HG03460 (cell line): ENCODE measurements around the gene ARF1.

ENCODE experiments used
- ATAC-seq: cut with Tn5 transposase; IDR thresholded peaks from one replicate; pipeline ENCODE4 v1.9.1; 2021; ENCODE audit not compliant: unreplicated experiment

The ARF1 gene

GRCh38 chr1:228048659-228049298 lies 33.7 kb upstream of the ARF1 start:
- ATAC-seq = no peak

DNA sequence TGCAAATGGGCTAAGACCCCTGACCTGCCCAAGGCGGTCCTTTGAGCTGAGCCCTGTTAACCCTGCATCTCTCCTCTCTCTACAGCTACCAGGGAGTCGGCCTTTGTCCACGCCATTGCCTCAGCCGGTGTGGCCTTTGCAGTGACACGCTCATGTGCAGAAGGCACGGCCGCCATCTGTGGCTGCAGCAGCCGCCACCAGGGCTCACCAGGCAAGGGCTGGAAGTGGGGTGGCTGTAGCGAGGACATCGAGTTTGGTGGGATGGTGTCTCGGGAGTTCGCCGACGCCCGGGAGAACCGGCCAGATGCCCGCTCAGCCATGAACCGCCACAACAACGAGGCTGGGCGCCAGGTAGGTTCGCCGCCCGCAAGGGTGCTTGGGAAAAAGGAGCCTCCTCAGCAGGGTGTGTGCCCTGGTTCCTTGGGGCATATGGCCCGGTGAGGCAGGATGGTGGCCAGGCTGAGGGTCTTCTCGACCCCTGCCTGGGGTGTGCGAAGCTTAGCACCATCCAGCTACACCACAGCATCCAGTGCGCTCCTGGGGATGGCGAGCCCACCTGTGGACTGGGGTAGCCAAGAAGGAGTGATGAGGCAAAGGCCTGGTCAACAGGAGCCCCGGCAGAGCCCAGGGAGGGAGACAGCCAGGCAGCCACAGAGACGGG lies 31.8 kb upstream of the ARF1 start:
- ATAC-seq = no peak

- no peak for ATAC-seq
Observed at GRCh38 chr1:228058172-228058948, 24.1 kb upstream of the ARF1 start.

GRCh38 chr1:228058949-228059633 lies 23.4 kb upstream of the ARF1 start:
- ATAC-seq = no peak

DNA sequence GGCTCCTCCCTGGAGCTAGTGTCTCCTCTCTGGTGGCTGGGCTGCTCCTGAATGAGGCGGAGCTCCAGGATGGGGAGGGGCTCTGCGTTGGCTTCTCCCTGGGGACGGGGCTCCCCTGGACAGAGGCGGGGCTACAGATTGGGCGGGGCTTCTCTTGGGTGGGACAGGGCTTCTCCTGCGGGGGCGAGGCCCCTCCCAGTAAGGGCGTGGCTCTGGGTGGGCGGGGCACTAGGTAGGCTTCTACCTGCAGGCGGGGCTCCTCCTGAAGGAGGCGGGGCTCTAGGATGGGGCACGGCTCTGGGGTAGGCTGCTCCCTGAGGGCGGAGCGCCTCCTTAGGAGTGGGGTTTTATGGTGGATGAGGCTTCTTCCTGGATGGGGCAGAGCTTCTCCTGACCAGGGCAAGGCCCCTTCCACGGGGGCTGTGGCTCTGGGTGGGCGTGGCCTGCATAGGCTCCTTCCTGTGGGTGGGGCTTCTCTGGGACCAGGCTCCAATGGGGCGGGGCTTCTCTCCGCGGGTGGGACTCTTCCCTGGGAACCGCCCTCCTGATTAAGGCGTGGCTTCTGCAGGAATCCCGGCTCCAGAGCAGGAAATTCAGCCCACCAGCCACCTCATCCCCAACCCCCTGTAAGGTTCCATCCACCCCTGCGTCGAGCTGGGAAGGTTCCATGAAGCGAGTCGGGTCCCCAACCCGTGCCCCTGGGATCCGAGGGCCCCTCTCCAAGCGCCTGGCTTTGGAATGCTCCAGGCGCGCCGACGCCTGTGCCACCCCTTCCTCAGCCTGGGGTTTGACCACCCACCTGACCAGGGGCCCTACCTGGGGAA lies 22.7 kb upstream of the ARF1 start:
- no peak for ATAC-seq

GRCh38 chr1:228060458-228061190 lies 21.9 kb upstream of the ARF1 start:
- no peak for ATAC-seq

GRCh38 chr1:228061411-228062084 lies 21.0 kb upstream of the ARF1 start:
- ATAC-seq = no peak

GRCh38 chr1:228062085-228062791 lies 20.3 kb upstream of the ARF1 start:
- ATAC-seq = no peak

- ATAC-seq = no peak
Observed at GRCh38 chr1:228062812-228063211, 19.7 kb upstream of the ARF1 start.

DNA sequence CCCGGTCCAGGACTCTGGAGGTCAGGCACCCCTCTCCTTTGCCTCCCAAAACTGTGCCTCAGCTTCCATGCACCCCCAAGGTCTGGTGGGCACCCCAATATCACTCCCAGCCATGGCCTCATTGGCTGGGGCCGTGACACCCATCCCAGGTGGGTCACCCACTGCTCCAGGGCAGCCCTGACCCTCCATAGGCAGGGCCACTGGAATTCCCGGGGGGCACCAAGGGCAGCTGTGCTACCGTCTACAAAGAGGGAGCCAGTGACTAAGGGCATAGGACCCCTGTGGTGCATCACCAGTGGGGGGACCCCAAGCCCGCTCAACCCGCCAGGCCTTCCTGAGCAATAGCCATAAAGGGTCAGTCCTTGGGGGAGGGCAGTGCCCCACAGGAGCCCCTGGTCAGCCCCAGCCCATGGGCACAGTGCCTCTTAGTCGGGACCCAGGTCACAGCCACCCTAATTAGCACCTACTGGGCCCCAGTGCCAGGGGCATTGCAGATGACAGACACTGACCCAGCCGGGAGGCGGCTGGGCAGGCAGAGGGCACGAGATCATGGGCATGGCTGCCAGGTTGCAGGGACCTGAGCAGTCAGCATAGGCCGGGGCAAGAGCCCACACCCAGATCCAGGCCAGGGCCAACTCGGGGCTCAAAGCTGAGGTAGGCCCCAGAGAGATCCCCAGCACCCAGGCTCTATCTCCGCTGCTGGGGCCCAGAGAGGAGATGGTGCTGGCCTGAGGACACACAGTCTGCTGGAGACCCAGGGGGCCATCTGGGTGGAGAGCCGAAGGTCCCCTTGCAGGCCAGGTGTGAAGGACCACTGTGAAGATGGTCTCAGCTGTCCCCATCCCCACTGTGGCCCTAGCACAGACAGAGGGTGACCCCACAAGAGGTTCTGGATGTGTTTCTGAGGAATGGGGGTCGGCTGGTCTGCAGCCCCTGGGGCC lies 19.0 kb upstream of the ARF1 start:
- ATAC-seq = no peak

DNA sequence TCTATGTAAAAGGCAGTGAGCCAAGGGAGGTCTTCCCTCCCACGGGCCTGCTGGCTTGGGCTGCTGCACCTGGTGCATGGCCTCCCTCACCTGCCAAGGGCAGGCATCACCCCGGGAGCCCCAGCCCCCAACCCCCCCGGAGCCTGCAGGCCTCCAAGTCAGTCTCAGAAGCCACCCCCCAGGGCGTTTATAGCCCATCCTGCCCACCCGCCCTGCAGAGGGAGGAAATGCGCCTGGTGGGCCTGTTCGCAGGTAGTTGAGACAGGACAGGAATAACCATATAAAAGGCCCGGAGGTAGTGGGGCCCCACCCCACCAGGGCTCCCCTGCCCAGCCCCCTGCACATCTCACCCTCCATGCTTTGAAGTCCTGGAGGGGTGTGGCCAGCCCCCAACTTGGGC lies 18.2 kb upstream of the ARF1 start:
- ATAC-seq = no peak

- no peak for ATAC-seq
Observed at GRCh38 chr1:228064741-228065542, 17.6 kb upstream of the ARF1 start.

DNA sequence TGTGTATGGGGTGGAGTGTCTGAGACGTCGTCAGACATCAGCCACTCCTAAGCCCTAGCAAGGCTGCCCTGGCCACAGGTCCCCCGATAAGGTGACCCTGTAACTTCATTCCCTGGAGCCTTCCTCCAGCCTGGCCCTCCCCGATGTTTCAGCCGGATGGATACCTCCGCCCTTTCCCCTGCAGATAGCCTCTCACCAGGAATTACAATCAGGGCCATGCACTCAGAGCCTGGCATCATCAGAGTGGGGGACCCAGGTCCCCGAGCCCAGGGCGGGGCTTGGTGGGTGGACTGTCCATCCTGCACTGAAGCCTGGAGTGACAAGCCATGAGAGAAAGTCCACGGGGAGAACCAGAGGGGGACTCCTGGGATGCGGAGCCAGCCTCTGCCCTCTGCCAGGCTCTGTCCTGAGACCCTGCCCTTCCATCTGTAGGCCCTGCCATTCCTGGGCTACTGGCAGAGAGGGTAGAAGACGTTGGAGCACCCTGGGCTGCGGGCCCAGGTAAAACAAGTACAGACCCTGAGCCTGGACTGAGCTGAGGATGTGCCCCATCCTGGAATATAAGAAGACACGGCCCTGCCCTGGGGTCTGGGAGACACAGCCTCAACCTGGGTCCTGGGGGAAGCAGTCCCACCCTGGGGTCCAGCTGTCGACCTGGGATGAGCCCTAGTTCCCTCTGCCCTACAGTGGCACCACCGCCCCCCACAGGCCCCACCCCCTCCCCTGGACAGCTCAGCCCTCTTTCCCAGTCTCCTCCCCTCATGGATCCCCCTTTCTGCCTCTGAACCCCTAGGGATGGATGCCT lies 16.8 kb upstream of the ARF1 start:
- ATAC-seq = no peak

DNA sequence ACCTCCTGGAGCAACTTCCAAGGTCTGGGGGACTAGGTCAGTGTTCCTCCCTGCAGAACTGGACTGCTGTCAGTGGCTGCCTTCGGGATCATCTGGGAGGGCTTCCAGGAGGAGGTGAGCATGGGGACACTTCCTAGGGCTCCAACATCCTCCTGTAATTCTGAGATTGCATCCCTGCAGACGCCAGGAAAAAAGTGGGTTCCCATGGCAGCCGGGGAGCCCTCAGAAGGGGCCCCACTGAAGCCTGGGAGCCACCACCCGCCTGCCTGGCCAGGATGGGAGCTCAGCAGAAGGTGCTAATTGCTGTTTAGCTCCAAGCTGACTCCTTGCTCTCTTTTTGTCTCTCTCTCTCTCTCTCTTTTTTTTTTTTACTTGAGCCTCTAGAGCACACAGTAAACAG lies 16.1 kb upstream of the ARF1 start:
- ATAC-seq = no peak

GRCh38 chr1:228066891-228067654 lies 15.4 kb upstream of the ARF1 start:
- ATAC-seq = no peak
